GM12878 (cell line): ENCODE data around the gene MS4A7. TPM values are rescaled to one million over a fixed set of nuclear protein-coding genes. Genes with fewer than 3 reads are reported as not detected.

Source experiments
- ATAC-seq: fragments of 200-7000 bp; cut with Tn5 transposase; 3 replicates; pipeline ENCODE4 v1.9.1; 2020; ENCODE audit warnings: mild to moderate bottlenecking, moderate library complexity
- BruUV-seq: library from RNA; stranded (reverse); fragments of 400-500 nt; replicated peaks from 2 replicates; lab custom pipeline; 2021; lab: Mats Ljungman, UMichigan
- CTCF ChIA-PET: fragments of 300-600 bp; sonication (Branson Sonifier 250); formaldehyde crosslinking; extraction: SDS; loops from one replicate; lab custom pipeline; 2021; ENCODE audit warnings: inconsistent platforms; lab: Yijun Ruan, JAX
- POLR2A ChIA-PET: fragments of 350-600 bp; formaldehyde crosslinking; extraction: SDS; loops from one replicate; lab custom pipeline; 2021; ENCODE audit warnings: inconsistent platforms; lab: Charles Lee
- RAD21 ChIA-PET: fragments of 300-600 bp; sonication (Branson Sonifier 250); formaldehyde crosslinking; loops from one replicate; lab custom pipeline; 2023; ENCODE audit warnings: antibody characterized with exemption; ENCODE audit not compliant: unreplicated experiment; lab: Charles Lee
- SMC1A ChIA-PET: fragments of 300-600 bp; sonication (Branson Sonifier 250); formaldehyde crosslinking; loops from one replicate; lab custom pipeline; 2023; ENCODE audit not compliant: unreplicated experiment, uncharacterized antibody; lab: Charles Lee
- DNase-seq: peaks from one replicate; pipeline ENCODE4 v3.0.0-alpha.2; 2011; ENCODE audit warnings: low read depth, low spot score
- FAIRE-seq: peaks from 3 replicates; lab custom pipeline; 2011; peaks lifted over from hg19 to GRCh38; lab: Jason Lieb, UNC
- H2AFZ ChIP-seq: 2 replicates; pipeline ENCODE4 v1.6.0; 2011; ENCODE audit warnings: low read depth, low read length, control low read depth; ENCODE audit not compliant: control insufficient read depth
- H3K27ac ChIP-seq: 2 replicates; pipeline ENCODE4 v1.5.1; 2011; ENCODE audit warnings: control low read depth; ENCODE audit not compliant: control insufficient read depth, insufficient read depth
- H3K27me3 ChIP-seq, 2 experiments: replicated peaks in 1 of 2; 2 replicates each; pipeline versions ENCODE4 v1.6.0 to v1.6.1; 2011; ENCODE audit warnings: low read length in 1 of 2; ENCODE audit not compliant: control insufficient read depth in 2 of 2, insufficient read depth in 2 of 2
- H3K36me3 ChIP-seq, 2 experiments: 2 replicates each; pipeline ENCODE4 v1.5.1; 2011; ENCODE audit warnings: low read length in 1 of 2; ENCODE audit not compliant: control insufficient read depth in 2 of 2, insufficient read depth in 2 of 2
- H3K4me1 ChIP-seq: 2 replicates; pipeline ENCODE4 v1.6.1; 2011; ENCODE audit warnings: mild to moderate bottlenecking, low read length, moderate library complexity, mixed read lengths; ENCODE audit not compliant: control insufficient read depth, insufficient read depth
- H3K4me2 ChIP-seq: 2 replicates; pipeline ENCODE4 v1.6.0; 2011; ENCODE audit warnings: control low read depth; ENCODE audit not compliant: control insufficient read depth, insufficient read depth
- H3K4me3 ChIP-seq: fragments of 200-600 bp; sonication (generic); 2 replicates; pipeline ENCODE4 v1.5.1; 2016
- H3K79me2 ChIP-seq: 2 replicates; pipeline ENCODE4 v1.6.0; 2011; ENCODE audit warnings: low read length; ENCODE audit not compliant: control insufficient read depth, insufficient read depth
- H3K9ac ChIP-seq: 2 replicates; pipeline ENCODE4 v1.8.0; 2011; ENCODE audit warnings: low read length, control low read depth, mixed read lengths; ENCODE audit not compliant: control insufficient read depth, insufficient read depth
- H3K9me3 ChIP-seq: replicated peaks from 3 replicates; pipeline ENCODE4 v1.5.1; 2011; ENCODE audit warnings: mild to moderate bottlenecking, low read length; ENCODE audit not compliant: control insufficient read depth, insufficient read depth
- H4K20me1 ChIP-seq: 2 replicates; pipeline ENCODE4 v1.6.0; 2011; ENCODE audit not compliant: control insufficient read depth, insufficient read depth
- ZNF207 ChIP-seq: fragments of 450-650 bp; IDR thresholded peaks from 2 replicates; pipeline ENCODE4 v1.6.1; 2014; ENCODE audit warnings: antibody characterized with exemption, mild to moderate bottlenecking, borderline replicate concordance
- WGBS: methylation state at CpG from one replicate; pipeline ENCODE4 v1.1.6; 2016; ENCODE audit warnings: low lambda C conversion rate; ENCODE audit not compliant: insufficient replicate concordance, insufficient coverage; ENCODE audit errors: missing lambda C conversion rate; 5-methylcytosine and 5-hydroxymethylcytosine counted together
- in situ Hi-C: fragments of 300-500 bp; cut with MboI; formaldehyde crosslinking; loops from 9 replicates; pipeline ENCODE4 v1.14.3; 2018; ENCODE audit warnings: mixed read lengths
- intact Hi-C: fragments of 100-400 bp; cut with micrococcal nuclease; formaldehyde crosslinking; loops from one replicate; pipeline ENCODE4 v1.14.2; 2022; ENCODE audit not compliant: unreplicated experiment
- polyA plus RNA-seq, 11 experiments: library from polyadenylated mRNA; depleted of rRNA in 4 of 11; unstranded in 6 of 11; stranded (reverse) in 5 of 11; fragments of >200 nt; fragmentation: Nextera tagmentation in 4 of 11; fragmentation: Illumina TruSeq in 1 of 11; extraction: Ambion mirVana in 4 of 11; extraction: Trizol in 1 of 11; gene quantifications; 1 replicate in 1 of 11; 2 replicates in 10 of 11; pipeline versions ENCODE4 v1.2.1 to v1.2.3, GENCODE V29; 2011 to 2016; ENCODE audit warnings: inconsistent platforms in 2 of 11, missing spikeins in 2 of 11, low read depth in 1 of 11
- total RNA-seq, 4 experiments: library from RNA; depleted of rRNA in 3 of 4; stranded (reverse); fragments of >200 nt in 3 of 4; fragmentation: Illumina TruSeq in 1 of 4; extraction: Trizol in 1 of 4; gene quantifications; 2 replicates each; pipeline versions ENCODE4 v1.2.1 to v1.2.3, GENCODE V29; 2013 to 2021
- TF ChIP-seq, protein P1 (sequence below): fragments of 450-650 bp; IDR thresholded peaks from 2 replicates; pipeline ENCODE4 v1.6.1; 2017; ENCODE audit warnings: low read depth, mild to moderate bottlenecking, moderate library complexity

Gene MS4A7
- total and polyA plus RNA-seq, 10 of the 15 experiments (the other 5 are each of a cell fraction or from before 2014, with no cell fraction given) = 1.7 to 17.0 (median 3.7) TPM

DNA sequence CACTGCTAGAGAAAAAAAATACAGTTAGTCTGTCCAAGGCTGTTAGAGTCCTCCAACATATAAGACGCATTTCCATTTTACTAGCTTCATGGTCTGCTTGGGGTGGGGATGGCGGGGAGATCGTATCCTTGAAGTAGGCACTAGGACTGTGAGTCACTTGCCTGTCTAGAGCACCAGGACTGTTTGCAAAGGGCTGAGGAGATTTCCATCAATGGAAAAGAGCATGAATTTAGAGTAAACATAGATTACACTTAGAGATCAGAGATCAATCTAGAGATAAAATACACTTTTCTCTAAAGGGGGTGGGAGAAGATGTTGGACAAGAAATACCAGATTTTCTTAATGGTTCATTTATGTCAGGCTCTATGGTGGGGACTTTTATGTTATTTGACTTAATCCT is 1.7 kb upstream of the MS4A7 start:
- WGBS = 100% methylated on average over 3 of the region's 3 CpGs

More for the DNA sequence above, 1.7 kb upstream of the MS4A7 start:
- Histone ChIP-seq H3K79me2 (peaks cover 4% of the 10 kb centered on the region), H3K36me3 (no peaks in the 10 kb centered on the region), H3K4me1 (peaks cover 17% of the 10 kb centered on the region), H3K27me3 (no peaks in the 10 kb centered on the region), H3K9ac (no peak overlapping the region), H4K20me1 (no peaks in the 10 kb centered on the region), H3K4me3 (no peak overlapping the region), H3K4me2 (no peak overlapping the region), H2AFZ (no peak overlapping the region), H3K27ac (peak overlapping the region; percentile 79; the same call in 1 of the 2 replicates), H3K9me3 (peaks cover 2% of the 10 kb centered on the region; the same call in 2 of the 3 replicates)
- ChIA-PET CTCF (interaction anchor here (0.9 to 1.0 kb wide), 2 partner anchors 9 to 83 kb away, joined by 3 to 4 read pairs; no protein-coding TSS in a partner anchor), POLR2A (interaction anchor here (1.6 to 2.6 kb wide), 3 partner anchors 9 to 83 kb away, joined by 6 to 12 read pairs (median 10); no protein-coding TSS in a partner anchor), RAD21 (interaction anchor here (0.9 to 4.6 kb wide), 4 partner anchors 11 to 386 kb away, joined by 3 to 53 read pairs (median 8); partner anchors contain the start of gene MS4A1), SMC1A (interaction anchor here (1.5 to 9.5 kb wide), 3 partner anchors 9 to 101 kb away, joined by 3 to 124 read pairs (median 97); partner anchors contain the start of gene MS4A1)
- TF ChIP-seq, protein P1, sequence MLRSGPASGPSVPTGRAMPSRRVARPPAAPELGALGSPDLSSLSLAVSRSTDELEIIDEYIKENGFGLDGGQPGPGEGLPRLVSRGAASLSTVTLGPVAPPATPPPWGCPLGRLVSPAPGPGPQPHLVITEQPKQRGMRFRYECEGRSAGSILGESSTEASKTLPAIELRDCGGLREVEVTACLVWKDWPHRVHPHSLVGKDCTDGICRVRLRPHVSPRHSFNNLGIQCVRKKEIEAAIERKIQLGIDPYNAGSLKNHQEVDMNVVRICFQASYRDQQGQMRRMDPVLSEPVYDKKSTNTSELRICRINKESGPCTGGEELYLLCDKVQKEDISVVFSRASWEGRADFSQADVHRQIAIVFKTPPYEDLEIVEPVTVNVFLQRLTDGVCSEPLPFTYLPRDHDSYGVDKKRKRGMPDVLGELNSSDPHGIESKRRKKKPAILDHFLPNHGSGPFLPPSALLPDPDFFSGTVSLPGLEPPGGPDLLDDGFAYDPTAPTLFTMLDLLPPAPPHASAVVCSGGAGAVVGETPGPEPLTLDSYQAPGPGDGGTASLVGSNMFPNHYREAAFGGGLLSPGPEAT = no peak
- TF ChIP-seq ZNF207 = no peak
- in situ Hi-C loops (no loop called here), intact Hi-C loops (no loop called here)
- DNase-seq = no peak
- no TSS peak for BruUV-seq
- no peak for ATAC-seq
- FAIRE-seq = no peak
